Liver (tissue), 3 donors: ENCODE measurements around the gene FAM222A.

Source experiments
- ATF3 ChIP-seq: IDR thresholded peaks from 2 replicates; pipeline ENCODE4 v1.6.1; 2016; ENCODE audit warnings: antibody characterized with exemption
- CTCF ChIP-seq: fragments of 150-350 bp; IDR thresholded peaks from 2 replicates; pipeline ENCODE4 v1.5.1; 2017; ENCODE audit warnings: improper control_type of control experiment, low read depth, low read length; ENCODE audit not compliant: missing input control
- JUND ChIP-seq, 2 donors: IDR thresholded peaks; 2 replicates each; pipeline ENCODE4 v1.6.1; 2016; ENCODE audit warnings: antibody characterized with exemption in 2 of 2
- MAX ChIP-seq: IDR thresholded peaks from 2 replicates; pipeline ENCODE4 v1.6.1; 2016; ENCODE audit warnings: antibody characterized with exemption
- RAD21 ChIP-seq, 2 donors: IDR thresholded peaks; 2 replicates each; pipeline ENCODE4 v1.6.1; 2016; ENCODE audit warnings: antibody characterized with exemption in 2 of 2, mild to moderate bottlenecking in 2 of 2
- REST ChIP-seq: IDR thresholded peaks from 2 replicates; pipeline ENCODE4 v1.6.1; 2016; ENCODE audit warnings: antibody characterized with exemption, mild to moderate bottlenecking
- TAF1 ChIP-seq: conservative IDR thresholded peaks from 2 replicates; pipeline ENCODE4 v1.6.1; 2016; ENCODE audit warnings: antibody characterized with exemption, mild to moderate bottlenecking
- donor health status: healthy.
- donor health status: healthy.

- TF ChIP-seq CTCF: no peak
- TF ChIP-seq ATF3: no peak
- no peak for TF ChIP-seq REST
- no peak for TF ChIP-seq JUND (IDR thresholded peaks at IDR 0.05)
- TF ChIP-seq TAF1: no peak
- TF ChIP-seq MAX: no peak
- no peak for TF ChIP-seq RAD21 (IDR thresholded peaks at IDR 0.05)
Observed at GRCh38 chr12:109734219-109735000, 20.8 kb downstream of the FAM222A start.
